ENCODE data around the gene AIRE. TPM values are rescaled to one million over a fixed set of nuclear protein-coding genes. Genes with fewer than 3 reads are reported as not detected.

AIRE gene
- total RNA-seq, 1 experiment from 2014 or later = 0.17 TPM

DNA sequence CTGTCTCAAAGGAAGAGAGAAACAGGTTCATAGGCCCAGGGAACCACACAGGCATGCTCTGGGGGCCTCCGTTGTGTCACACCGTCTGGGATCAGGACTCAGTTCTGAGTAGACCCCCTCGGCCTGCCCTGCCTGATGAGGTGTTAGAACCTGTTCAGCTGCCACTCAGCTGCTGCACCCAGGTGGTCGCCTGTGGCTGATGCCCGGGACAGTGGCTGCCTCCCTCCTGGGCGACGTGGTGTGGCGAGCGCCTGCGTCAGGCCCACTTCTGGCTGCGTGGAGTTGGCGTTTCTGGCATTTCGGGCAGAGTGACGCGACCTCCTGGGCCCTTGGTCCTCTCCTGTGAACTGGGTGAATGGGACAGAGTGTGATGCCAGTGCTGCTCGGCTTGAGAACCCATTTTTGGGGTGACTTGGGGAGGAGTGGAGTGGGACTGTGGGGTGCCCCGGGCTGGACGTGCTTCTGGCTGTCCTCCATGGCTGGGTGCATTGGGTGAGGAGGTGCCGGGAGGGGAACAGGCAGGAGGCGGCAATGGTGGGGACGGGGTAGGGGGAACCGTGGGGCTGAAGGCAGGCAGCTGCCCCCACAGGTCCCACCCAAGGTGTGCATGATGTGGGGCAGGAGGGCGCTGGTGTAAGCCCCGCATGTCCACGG, 42.7 kb downstream of the AIRE start:
- no peak overlapping the region for H4K8ac ChIP-seq (replicated peaks; ENCODE audit: insufficient read length, low read depth, low read length)
- H2BK120ac ChIP-seq (ENCODE audit: low read depth, low read length, poor library complexity, severe bottlenecking) = no peak overlapping the region
- H3K4me2 ChIP-seq (ENCODE audit: insufficient read depth, insufficient read length, low read length) = no peak overlapping the region
- H3K27me3 ChIP-seq (ENCODE audit: insufficient read depth, low read length) = no peaks in the 10 kb centered on the region
- H2BK5ac ChIP-seq (ENCODE audit: insufficient read length, low read length) = no peak overlapping the region
- H3K27ac ChIP-seq (ENCODE audit: insufficient read length, low read depth, low read length) = no peak overlapping the region
- no peak overlapping the region for H3K56ac ChIP-seq (ENCODE audit: insufficient read length, low read depth, low read length)
- no peak overlapping the region for H2AFZ ChIP-seq (ENCODE audit: low read length)
- Mint-ChIP-seq H3K27ac (peak overlapping the region in 1 of 3 experiments; percentile 82; a peak in 3 of 7 replicates), H3K4me3 (no peak overlapping the region), H3K27me3 (ENCODE audit: low read depth) (no peaks in the 10 kb centered on the region), H3K36me3 (ENCODE audit: insufficient read depth in 1 of 3, low read depth in 3 of 3) (peaks cover 0 to 5% (median 0%) of the 10 kb centered on the region in 3 experiments; a peak in 3 of 7 replicates), H3K4me1 (0 out of 4 replicates have a peak, but pooled peaks cover 0 to 3% of the 10 kb centered on the region in 2 experiments), H3K9me3 (no peaks in the 10 kb centered on the region)
- H2BK15ac ChIP-seq (ENCODE audit: low read depth, low read length) = no peak overlapping the region
- H3K4me1 ChIP-seq (ENCODE audit: insufficient read depth, low read length) = no peaks in the 10 kb centered on the region
- H4K5ac ChIP-seq (ENCODE audit: insufficient read length, low read depth, low read length) = no peak overlapping the region
- H3K79me1 ChIP-seq (ENCODE audit: insufficient read depth, low read depth, low read length, poor library complexity, severe bottlenecking) = no peaks in the 10 kb centered on the region
- no peak overlapping the region for H3K4ac ChIP-seq (ENCODE audit: low read depth, low read length)
- no peaks in the 10 kb centered on the region for H4K20me1 ChIP-seq (ENCODE audit: control insufficient read depth, insufficient read depth, insufficient read length)
- H3T11ph ChIP-seq (ENCODE audit: low read length) = no peak overlapping the region
- no peaks in the 10 kb centered on the region for H3K79me2 ChIP-seq (ENCODE audit: insufficient read depth, low read length)
- H3K18ac ChIP-seq (ENCODE audit: insufficient read length, low read depth, low read length) = no peak overlapping the region
- no peaks in the 10 kb centered on the region for H3K9me3 ChIP-seq (ENCODE audit: control insufficient read depth, low read depth, low read length)
- H3K23ac ChIP-seq (ENCODE audit: insufficient read length, low read depth, low read length) = no peak overlapping the region
- TF ChIP-seq, protein P1, sequence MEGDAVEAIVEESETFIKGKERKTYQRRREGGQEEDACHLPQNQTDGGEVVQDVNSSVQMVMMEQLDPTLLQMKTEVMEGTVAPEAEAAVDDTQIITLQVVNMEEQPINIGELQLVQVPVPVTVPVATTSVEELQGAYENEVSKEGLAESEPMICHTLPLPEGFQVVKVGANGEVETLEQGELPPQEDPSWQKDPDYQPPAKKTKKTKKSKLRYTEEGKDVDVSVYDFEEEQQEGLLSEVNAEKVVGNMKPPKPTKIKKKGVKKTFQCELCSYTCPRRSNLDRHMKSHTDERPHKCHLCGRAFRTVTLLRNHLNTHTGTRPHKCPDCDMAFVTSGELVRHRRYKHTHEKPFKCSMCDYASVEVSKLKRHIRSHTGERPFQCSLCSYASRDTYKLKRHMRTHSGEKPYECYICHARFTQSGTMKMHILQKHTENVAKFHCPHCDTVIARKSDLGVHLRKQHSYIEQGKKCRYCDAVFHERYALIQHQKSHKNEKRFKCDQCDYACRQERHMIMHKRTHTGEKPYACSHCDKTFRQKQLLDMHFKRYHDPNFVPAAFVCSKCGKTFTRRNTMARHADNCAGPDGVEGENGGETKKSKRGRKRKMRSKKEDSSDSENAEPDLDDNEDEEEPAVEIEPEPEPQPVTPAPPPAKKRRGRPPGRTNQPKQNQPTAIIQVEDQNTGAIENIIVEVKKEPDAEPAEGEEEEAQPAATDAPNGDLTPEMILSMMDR (conservative IDR thresholded peaks at IDR 0.05) = no peak
- no peak overlapping the region for H4K91ac ChIP-seq (ENCODE audit: insufficient read length, low read depth, low read length)
- H2BK20ac ChIP-seq (ENCODE audit: low read depth, low read length, poor library complexity, severe bottlenecking) = no peak overlapping the region
- no peak overlapping the region for H3K9ac ChIP-seq (ENCODE audit: extremely low read depth, insufficient read length, low read length)
- H2AK5ac ChIP-seq (ENCODE audit: insufficient read length, low read length) = no peak overlapping the region
- WGBS (ENCODE audit: extremely low coverage, insufficient read length, low lambda C conversion rate) = no CpG with 5 or more reads among the region's 25 CpGs
- no peaks in the 10 kb centered on the region for H3K23me2 ChIP-seq (ENCODE audit: insufficient read length, low read depth, low read length, poor library complexity, severe bottlenecking)
- no peak overlapping the region for H2BK12ac ChIP-seq (ENCODE audit: insufficient read length, low read depth, low read length)
- H3K14ac ChIP-seq (ENCODE audit: insufficient read depth, low read length) = no peak overlapping the region; the same call in 1 of the 2 replicates
- DNase-seq = no peak
